HepG2 (cell line): ENCODE measurements around the gene ASTN2. TPM values are rescaled to one million over a fixed set of nuclear protein-coding genes. Genes with fewer than 3 reads are reported as not detected.

Source experiments
- ATAC-seq: fragments of 200-7000 bp; cut with Tn5 transposase; 3 replicates; pipeline ENCODE4 v1.9.1; 2020; ENCODE audit warnings: mild to moderate bottlenecking, moderate library complexity
- BruUV-seq: library from RNA; stranded (reverse); fragments of 400-500 nt; replicated peaks from 2 replicates; lab custom pipeline; 2021; lab: Mats Ljungman, UMichigan
- CTCF ChIA-PET: fragments of 300-600 bp; formaldehyde crosslinking; extraction: SDS; loops from one replicate; lab custom pipeline; 2021; ENCODE audit warnings: low total read pairs, inconsistent platforms, low intra/inter-chr PET ratio; lab: Yijun Ruan, JAX
- POLR2A ChIA-PET: fragments of 350-600 bp; sonication (Branson Sonifier 250); formaldehyde crosslinking; loops from one replicate; lab custom pipeline; 2020; ENCODE audit warnings: antibody characterized with exemption, inconsistent platforms; lab: Yijun Ruan, JAX
- DNase-seq: peaks from one replicate; pipeline ENCODE4 v3.0.0-alpha.2; 2015; ENCODE audit warnings: low spot score
- FAIRE-seq: peaks from 3 replicates; lab custom pipeline; 2011; peaks lifted over from hg19 to GRCh38; lab: Jason Lieb, UNC
- H2AFZ ChIP-seq: one replicate; pipeline ENCODE4 v1.6.1; 2011; ENCODE audit warnings: low read length, inconsistent platforms
- H3K27ac ChIP-seq: fragments of 300-600 bp; 3 replicates; pipeline ENCODE4 v1.8.0; 2011; ENCODE audit warnings: mixed run types, mild to moderate bottlenecking, mixed read lengths, low read length, inconsistent platforms; ENCODE audit not compliant: insufficient read depth; ENCODE audit errors: extremely low read length
- H3K27me3 ChIP-seq, 2 experiments: fragments of 200-600 bp in 1 of 2; 2 replicates in 1 of 2; 3 replicates in 1 of 2; pipeline versions ENCODE4 v1.6.0 to v1.8.0; 2011; ENCODE audit warnings: low read length in 2 of 2, mild to moderate bottlenecking in 2 of 2, moderate library complexity in 2 of 2, inconsistent platforms in 1 of 2; ENCODE audit not compliant: insufficient read depth in 2 of 2, control insufficient read depth in 1 of 2
- H3K36me3 ChIP-seq, 2 experiments: fragments of 200-600 bp in 1 of 2; replicated peaks in 1 of 2; 2 replicates in 1 of 2; 3 replicates in 1 of 2; pipeline versions ENCODE4 v1.5.1 to v1.8.0; 2011; ENCODE audit warnings: low read length in 2 of 2, inconsistent platforms in 1 of 2; ENCODE audit not compliant: insufficient read depth in 2 of 2, control insufficient read depth in 1 of 2
- H3K4me1 ChIP-seq: 2 replicates; pipeline ENCODE4 v1.5.1; 2012; ENCODE audit warnings: low read length, inconsistent platforms; ENCODE audit not compliant: insufficient read depth
- H3K4me2 ChIP-seq: 2 replicates; pipeline ENCODE4 v1.6.0; 2011; ENCODE audit warnings: low read depth, low read length, inconsistent platforms
- H3K4me3 ChIP-seq, 3 experiments: fragments of 200-600 bp in 1 of 3; sonication (generic), shearing (Covaris generic) in 1 of 3; replicated peaks in 1 of 3; 2 replicates each; pipeline ENCODE4 v1.5.1; 2011 to 2016; ENCODE audit warnings: low read length in 3 of 3, inconsistent platforms in 2 of 3, low read depth in 2 of 3, mild to moderate bottlenecking in 2 of 3, control low read depth in 1 of 3, mixed read lengths in 1 of 3; ENCODE audit not compliant: insufficient read depth in 1 of 3
- H3K79me2 ChIP-seq: one replicate; pipeline ENCODE4 v1.6.1; 2011; ENCODE audit warnings: low read length, inconsistent platforms; ENCODE audit not compliant: insufficient read depth
- H3K9ac ChIP-seq: 2 replicates; pipeline ENCODE4 v1.6.0; 2011; ENCODE audit warnings: mild to moderate bottlenecking, low read depth, low read length, inconsistent platforms; ENCODE audit not compliant: insufficient read depth
- H3K9me3 ChIP-seq: 2 replicates; pipeline ENCODE4 v1.5.1; 2012; ENCODE audit warnings: mild to moderate bottlenecking, low read length
- H4K20me1 ChIP-seq: 2 replicates; pipeline ENCODE4 v1.6.0; 2011; ENCODE audit warnings: inconsistent platforms, mild to moderate bottlenecking, low read length, moderate library complexity; ENCODE audit not compliant: insufficient read depth
- MAZ ChIP-seq, 2 experiments: sonication (generic) in 1 of 2; formaldehyde crosslinking in 1 of 2; IDR thresholded peaks; 2 replicates each; pipeline versions ENCODE4 v1.5.0 to v1.6.1; 2012 to 2020; ENCODE audit warnings: low read depth in 2 of 2, mild to moderate bottlenecking in 2 of 2, borderline replicate concordance in 1 of 2, improper control_type of control experiment in 1 of 2, low read length in 1 of 2, missing genetic modification reagents in 1 of 2, moderate library complexity in 1 of 2
- MZF1 ChIP-seq: sonication (generic); formaldehyde crosslinking; IDR thresholded peaks from 2 replicates; pipeline ENCODE4 v1.8.1; 2023; ENCODE audit warnings: mild to moderate bottlenecking, missing genetic modification reagents, borderline replicate concordance
- PHF5A ChIP-seq: IDR thresholded peaks from one replicate; pipeline ENCODE4 v1.6.1; 2018; ENCODE audit warnings: low read depth, missing genetic modification reagents; ENCODE audit not compliant: unreplicated experiment
- POLR2A ChIP-seq, 2 experiments: IDR thresholded peaks; 2 replicates each; pipeline ENCODE4 v1.6.1; 2011; ENCODE audit warnings: low read depth in 2 of 2, low read length in 2 of 2, mild to moderate bottlenecking in 1 of 2, moderate library complexity in 1 of 2; ENCODE audit not compliant: insufficient read depth in 1 of 2
- SRSF4 ChIP-seq: fragments of 200-400 bp; formaldehyde crosslinking; IDR thresholded peaks from one replicate; pipeline ENCODE4 v1.6.1; 2018; ENCODE audit warnings: mild to moderate bottlenecking, low read depth, low read length, moderate library complexity; ENCODE audit not compliant: poor library complexity, severe bottlenecking
- in situ Hi-C: cut with HindIII; loops from 2 replicates; pipeline ENCODE4 v1.10.0; 2017; ENCODE audit warnings: low pct_unique_long_range_greater_than_20kb; ENCODE audit not compliant: extremely low pct_ligation_motif_present
- intact Hi-C: fragments of 100-400 bp; cut with micrococcal nuclease; formaldehyde crosslinking; loops from one replicate; pipeline ENCODE4 v1.10.0; 2022; ENCODE audit not compliant: unreplicated experiment
- polyA plus RNA-seq, 8 experiments: library from polyadenylated mRNA; depleted of rRNA in 3 of 8; stranded (reverse) in 7 of 8; unstranded in 1 of 8; fragments of >200 nt; fragmentation: Illumina TruSeq in 4 of 8; extraction: Trizol in 4 of 8; gene quantifications; 2 replicates each; pipeline versions ENCODE4 v1.2.1 to v1.2.3, GENCODE V29; 2011 to 2016; ENCODE audit warnings: low read depth in 4 of 8, missing spikeins in 1 of 8, mixed read lengths in 1 of 8; ENCODE audit not compliant: insufficient read depth in 1 of 8
- total RNA-seq, 5 experiments: library from RNA; depleted of rRNA; stranded (reverse); fragments of >200 nt; fragmentation: Illumina TruSeq; extraction: Trizol; gene quantifications; 2 replicates each; pipeline ENCODE4 v1.2.3, GENCODE V29; 2016; ENCODE audit warnings: low read depth in 1 of 5
- TF ChIP-seq, protein P1 (sequence below): sonication (generic); formaldehyde crosslinking; IDR thresholded peaks from 2 replicates; pipeline ENCODE4 v1.5.0; 2020; ENCODE audit warnings: missing genetic modification reagents
- TF ChIP-seq, protein P2 (sequence below): sonication (generic); formaldehyde crosslinking; IDR thresholded peaks from 2 replicates; pipeline ENCODE4 v1.5.1; 2020; ENCODE audit warnings: missing genetic modification reagents, mild to moderate bottlenecking, borderline replicate concordance

Gene ASTN2
- total and polyA plus RNA-seq, 2 of the 13 experiments (the other 11 are each of a cell fraction or from before 2014, with no cell fraction given) = 5.2 to 13.5 TPM

DNA sequence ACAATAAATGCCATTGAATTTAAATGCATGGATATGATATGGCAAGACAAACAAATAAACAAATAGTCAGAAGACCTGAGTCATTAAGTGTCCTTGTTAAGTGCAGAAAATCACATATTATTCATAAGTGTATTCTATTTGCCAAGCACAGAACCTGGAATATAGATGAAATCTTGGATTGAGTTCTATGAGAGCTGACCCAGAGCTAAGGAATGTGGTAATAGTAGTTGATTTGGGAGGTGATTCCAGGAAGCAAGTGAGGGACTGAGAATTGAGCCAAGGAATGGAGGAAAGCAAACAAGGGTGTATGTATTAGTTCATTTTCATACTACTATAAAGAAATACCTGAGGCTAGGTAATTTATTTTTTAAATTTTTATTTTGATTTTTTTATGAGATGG lies 518.9 kb downstream of the ASTN2 start:
- TF ChIP-seq, protein P1, sequence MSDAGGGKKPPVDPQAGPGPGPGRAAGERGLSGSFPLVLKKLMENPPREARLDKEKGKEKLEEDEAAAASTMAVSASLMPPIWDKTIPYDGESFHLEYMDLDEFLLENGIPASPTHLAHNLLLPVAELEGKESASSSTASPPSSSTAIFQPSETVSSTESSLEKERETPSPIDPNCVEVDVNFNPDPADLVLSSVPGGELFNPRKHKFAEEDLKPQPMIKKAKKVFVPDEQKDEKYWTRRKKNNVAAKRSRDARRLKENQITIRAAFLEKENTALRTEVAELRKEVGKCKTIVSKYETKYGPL = no peak
- no peak for TF ChIP-seq MZF1 (CRISPR knock-in tag)
- no peak for TF ChIP-seq MAZ (IDR thresholded peaks at IDR 0.05; ENCODE audit: borderline replicate concordance, low read depth, low read length)
- TF ChIP-seq MAZ (CRISPR knock-in tag; IDR thresholded peaks at IDR 0.05; ENCODE audit: low read depth) = no peak
- TF ChIP-seq, protein P2, sequence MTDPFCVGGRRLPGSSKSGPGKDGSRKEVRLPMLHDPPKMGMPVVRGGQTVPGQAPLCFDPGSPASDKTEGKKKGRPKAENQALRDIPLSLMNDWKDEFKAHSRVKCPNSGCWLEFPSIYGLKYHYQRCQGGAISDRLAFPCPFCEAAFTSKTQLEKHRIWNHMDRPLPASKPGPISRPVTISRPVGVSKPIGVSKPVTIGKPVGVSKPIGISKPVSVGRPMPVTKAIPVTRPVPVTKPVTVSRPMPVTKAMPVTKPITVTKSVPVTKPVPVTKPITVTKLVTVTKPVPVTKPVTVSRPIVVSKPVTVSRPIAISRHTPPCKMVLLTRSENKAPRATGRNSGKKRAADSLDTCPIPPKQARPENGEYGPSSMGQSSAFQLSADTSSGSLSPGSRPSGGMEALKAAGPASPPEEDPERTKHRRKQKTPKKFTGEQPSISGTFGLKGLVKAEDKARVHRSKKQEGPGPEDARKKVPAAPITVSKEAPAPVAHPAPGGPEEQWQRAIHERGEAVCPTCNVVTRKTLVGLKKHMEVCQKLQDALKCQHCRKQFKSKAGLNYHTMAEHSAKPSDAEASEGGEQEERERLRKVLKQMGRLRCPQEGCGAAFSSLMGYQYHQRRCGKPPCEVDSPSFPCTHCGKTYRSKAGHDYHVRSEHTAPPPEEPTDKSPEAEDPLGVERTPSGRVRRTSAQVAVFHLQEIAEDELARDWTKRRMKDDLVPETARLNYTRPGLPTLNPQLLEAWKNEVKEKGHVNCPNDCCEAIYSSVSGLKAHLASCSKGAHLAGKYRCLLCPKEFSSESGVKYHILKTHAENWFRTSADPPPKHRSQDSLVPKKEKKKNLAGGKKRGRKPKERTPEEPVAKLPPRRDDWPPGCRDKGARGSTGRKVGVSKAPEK (CRISPR knock-in tag) = no peak
- no peak for TF ChIP-seq PHF5A (CRISPR knock-in tag)
- TF ChIP-seq POLR2A (IDR thresholded peaks at IDR 0.05; ENCODE audit: insufficient read depth in 1 of 2, low read depth in 2 of 2, low read length in 2 of 2) = no peak
- TF ChIP-seq SRSF4 = no peak
- intact Hi-C loops = no loop called here
- BruUV-seq = no TSS peak
- H3K79me2 ChIP-seq = no peaks in the 10 kb centered on the region
- no peak overlapping the region for H3K4me3 ChIP-seq
- DNase-seq (no peak), ATAC-seq (no peak), FAIRE-seq (no peak)
- no peak overlapping the region for H3K27ac ChIP-seq
- ChIA-PET POLR2A (no interaction called here), CTCF (no interaction called here)
- H2AFZ ChIP-seq = no peak overlapping the region
- H3K9ac ChIP-seq = no peak overlapping the region
- no peaks in the 10 kb centered on the region for H3K4me1 ChIP-seq
- no peaks in the 10 kb centered on the region for H4K20me1 ChIP-seq
- no peak overlapping the region for H3K4me2 ChIP-seq
- no peaks in the 10 kb centered on the region for H3K36me3 ChIP-seq
- in situ Hi-C loops = no loop called here
- H3K27me3 ChIP-seq = no peaks in the 10 kb centered on the region
- H3K9me3 ChIP-seq = peaks cover 9% of the 10 kb centered on the region; the same call in 1 of the 2 replicates
